Upper lobe of right lung (tissue), 1 donor: ENCODE data around the gene MMP20. TPM values are rescaled to one million over a fixed set of nuclear protein-coding genes. Genes with fewer than 3 reads are reported as not detected.

ENCODE experiments used
- ATAC-seq: fragments of 200-7000 bp; cut with Tn5 transposase; one replicate; pipeline ENCODE4 v1.9.1; 2020; ENCODE audit warnings: mild to moderate bottlenecking, moderate library complexity
- DNase-seq: peaks from one replicate; pipeline ENCODE4 v3.0.0-alpha.2; 2020
- H3K27ac ChIP-seq: fragments of 200-600 bp; one replicate; pipeline ENCODE4 v1.8.0; 2022
- H3K27me3 ChIP-seq: fragments of 200-600 bp; one replicate; pipeline ENCODE4 v1.8.0; 2022; ENCODE audit warnings: mild to moderate bottlenecking
- H3K36me3 ChIP-seq: fragments of 200-600 bp; one replicate; pipeline ENCODE4 v1.8.0; 2022
- H3K4me1 ChIP-seq: fragments of 200-600 bp; one replicate; pipeline ENCODE4 v1.8.0; 2022
- H3K4me3 ChIP-seq: fragments of 200-600 bp; one replicate; pipeline ENCODE4 v1.8.0; 2022; ENCODE audit warnings: mild to moderate bottlenecking
- H3K9me3 ChIP-seq: fragments of 200-600 bp; one replicate; pipeline ENCODE4 v1.8.0; 2022
- intact Hi-C: fragments of 100-400 bp; cut with DNase I; formaldehyde crosslinking; loops from one replicate; pipeline ENCODE4 v1.11.0; 2022
- total RNA-seq: library from RNA; stranded (reverse); fragmentation: NEBNext Ultra II Directional; extraction: Animal tissue kit (Norgen Biotek cat#: 25700); gene quantifications from one replicate; pipeline ENCODE4 v1.2.1, GENCODE V29; 2021
- TF ChIP-seq, protein P1 (sequence below): fragments of 200-600 bp; IDR thresholded peaks from one replicate; pipeline ENCODE4 v1.8.0; 2022; ENCODE audit warnings: antibody characterized with exemption
- donor health status: DM: no; HTN: yes; CAD: no; lungs with severe emphysema.

The MMP20 gene
- total RNA-seq, 1 donor from 2014 or later, result not detected

DNA sequence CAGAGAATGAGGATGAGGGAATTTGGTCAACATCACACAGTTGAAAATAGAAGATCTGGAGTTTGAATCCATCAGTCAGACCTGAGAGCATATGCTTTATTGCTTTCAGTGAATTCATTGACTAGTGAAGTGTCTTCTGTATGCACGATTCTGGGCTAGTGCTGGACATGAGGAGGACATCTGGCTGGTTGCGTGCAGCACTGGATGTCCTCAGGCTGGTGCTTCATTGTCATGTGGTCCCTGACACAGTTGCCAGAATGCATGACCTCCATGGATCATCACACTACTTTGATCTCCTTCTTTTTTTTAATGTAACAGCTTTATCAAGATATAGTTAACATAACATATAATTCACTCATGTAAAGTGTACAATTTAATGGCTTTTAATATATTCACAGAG is 50.1 kb downstream of the MMP20 start:
- intact Hi-C loops, result no loop called here
- H3K27ac ChIP-seq, result no peak overlapping the region
- H3K9me3 ChIP-seq, result no peaks in the 10 kb centered on the region
- TF ChIP-seq, protein P1, sequence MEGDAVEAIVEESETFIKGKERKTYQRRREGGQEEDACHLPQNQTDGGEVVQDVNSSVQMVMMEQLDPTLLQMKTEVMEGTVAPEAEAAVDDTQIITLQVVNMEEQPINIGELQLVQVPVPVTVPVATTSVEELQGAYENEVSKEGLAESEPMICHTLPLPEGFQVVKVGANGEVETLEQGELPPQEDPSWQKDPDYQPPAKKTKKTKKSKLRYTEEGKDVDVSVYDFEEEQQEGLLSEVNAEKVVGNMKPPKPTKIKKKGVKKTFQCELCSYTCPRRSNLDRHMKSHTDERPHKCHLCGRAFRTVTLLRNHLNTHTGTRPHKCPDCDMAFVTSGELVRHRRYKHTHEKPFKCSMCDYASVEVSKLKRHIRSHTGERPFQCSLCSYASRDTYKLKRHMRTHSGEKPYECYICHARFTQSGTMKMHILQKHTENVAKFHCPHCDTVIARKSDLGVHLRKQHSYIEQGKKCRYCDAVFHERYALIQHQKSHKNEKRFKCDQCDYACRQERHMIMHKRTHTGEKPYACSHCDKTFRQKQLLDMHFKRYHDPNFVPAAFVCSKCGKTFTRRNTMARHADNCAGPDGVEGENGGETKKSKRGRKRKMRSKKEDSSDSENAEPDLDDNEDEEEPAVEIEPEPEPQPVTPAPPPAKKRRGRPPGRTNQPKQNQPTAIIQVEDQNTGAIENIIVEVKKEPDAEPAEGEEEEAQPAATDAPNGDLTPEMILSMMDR, result no peak
- H3K4me3 ChIP-seq, result no peak overlapping the region
- H3K27me3 ChIP-seq, result no peaks in the 10 kb centered on the region
- ATAC-seq (no peak), DNase-seq (no peak)
- no peaks in the 10 kb centered on the region for H3K36me3 ChIP-seq
- no peaks in the 10 kb centered on the region for H3K4me1 ChIP-seq

DNA sequence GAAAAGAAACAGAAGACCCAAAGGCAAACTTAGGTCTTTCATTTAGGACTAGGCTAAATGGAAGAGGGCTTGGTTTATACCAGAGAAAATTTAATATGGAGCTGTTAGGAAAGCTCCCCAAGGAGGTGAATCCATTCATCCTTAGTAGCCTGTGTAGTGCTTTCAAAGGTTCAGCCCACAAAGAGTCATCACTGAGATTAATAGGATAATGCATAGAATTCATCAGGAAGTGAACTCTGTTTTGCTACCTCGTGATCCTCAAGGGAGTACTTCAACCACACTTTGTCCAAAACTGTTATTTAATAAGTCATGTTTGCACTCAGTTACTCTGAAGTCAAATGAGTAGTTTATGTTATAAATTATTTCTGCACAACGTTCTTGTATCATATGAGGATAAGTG is 51.3 kb downstream of the MMP20 start:
- H3K27ac ChIP-seq, result no peak overlapping the region
- no peaks in the 10 kb centered on the region for H3K9me3 ChIP-seq
- H3K4me3 ChIP-seq, result no peak overlapping the region
- TF ChIP-seq, protein P1, result no peak
- intact Hi-C loops, result no loop called here
- no peak for DNase-seq
- H3K4me1 ChIP-seq, result no peaks in the 10 kb centered on the region
- no peak for ATAC-seq
- H3K27me3 ChIP-seq, result no peaks in the 10 kb centered on the region
- no peaks in the 10 kb centered on the region for H3K36me3 ChIP-seq

DNA sequence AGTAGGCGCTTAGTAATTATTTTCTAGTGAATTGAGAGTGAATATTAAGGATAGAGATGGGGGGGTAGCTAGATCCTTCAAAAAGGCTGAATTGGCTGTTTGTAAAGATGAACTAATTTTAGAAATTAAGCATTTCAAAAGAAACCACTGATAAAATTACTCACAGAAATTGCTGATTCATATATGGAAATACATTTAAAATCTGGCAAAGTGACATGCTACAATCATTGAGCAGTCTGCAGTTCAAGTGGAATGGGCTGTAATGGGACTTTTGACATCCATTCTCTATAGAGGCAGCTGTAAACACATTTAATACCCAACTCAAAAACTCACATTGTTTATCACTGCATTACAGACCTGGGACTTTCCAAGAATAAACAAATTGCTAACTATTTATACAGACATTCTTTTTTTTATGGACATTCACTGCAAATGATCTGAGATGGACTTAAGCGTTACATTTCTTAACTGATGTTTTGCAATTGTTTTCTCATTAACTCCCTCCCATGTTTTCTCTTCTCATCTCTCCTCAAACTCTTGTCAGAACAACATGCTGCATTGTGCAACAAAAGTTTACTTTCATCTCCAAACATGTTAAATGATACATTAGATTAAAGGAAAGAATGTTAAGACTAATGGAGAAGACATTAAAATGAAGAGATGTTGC is 52.4 kb downstream of the MMP20 start:
- intact Hi-C loops, result no loop called here
- H3K4me3 ChIP-seq, result no peak overlapping the region
- no peaks in the 10 kb centered on the region for H3K4me1 ChIP-seq
- TF ChIP-seq, protein P1, result no peak
- ATAC-seq (no peak), DNase-seq (no peak)
- no peak overlapping the region for H3K27ac ChIP-seq
- no peaks in the 10 kb centered on the region for H3K9me3 ChIP-seq
- H3K36me3 ChIP-seq, result no peaks in the 10 kb centered on the region
- no peaks in the 10 kb centered on the region for H3K27me3 ChIP-seq

DNA sequence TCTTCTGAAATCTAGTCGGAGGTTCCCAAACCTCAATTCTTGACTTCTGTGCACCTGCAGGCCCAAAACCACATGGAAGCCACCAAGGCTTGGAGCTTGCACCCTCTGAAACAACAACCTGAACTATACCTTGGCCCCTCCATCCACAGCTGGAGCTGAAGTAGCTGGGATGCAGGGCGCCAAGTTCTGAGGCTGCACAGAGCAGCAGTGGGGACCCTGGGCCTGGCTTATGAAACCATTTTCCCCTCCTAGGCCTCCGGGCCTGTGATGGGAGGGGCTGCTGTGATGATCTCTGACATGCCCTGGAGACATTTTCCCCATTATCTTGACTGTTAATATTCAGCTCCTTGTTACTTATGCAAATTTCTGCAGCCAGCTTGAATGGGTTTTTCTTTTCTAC is 56.3 kb downstream of the MMP20 start:
- Histone ChIP-seq H3K27me3 (no peaks in the 10 kb centered on the region), H3K27ac (no peak overlapping the region), H3K9me3 (no peaks in the 10 kb centered on the region), H3K36me3 (no peaks in the 10 kb centered on the region), H3K4me1 (no peaks in the 10 kb centered on the region), H3K4me3 (no peak overlapping the region)
- ATAC-seq, result no peak
- intact Hi-C loops, result no loop called here
- DNase-seq, result no peak
- TF ChIP-seq, protein P1, result no peak

DNA sequence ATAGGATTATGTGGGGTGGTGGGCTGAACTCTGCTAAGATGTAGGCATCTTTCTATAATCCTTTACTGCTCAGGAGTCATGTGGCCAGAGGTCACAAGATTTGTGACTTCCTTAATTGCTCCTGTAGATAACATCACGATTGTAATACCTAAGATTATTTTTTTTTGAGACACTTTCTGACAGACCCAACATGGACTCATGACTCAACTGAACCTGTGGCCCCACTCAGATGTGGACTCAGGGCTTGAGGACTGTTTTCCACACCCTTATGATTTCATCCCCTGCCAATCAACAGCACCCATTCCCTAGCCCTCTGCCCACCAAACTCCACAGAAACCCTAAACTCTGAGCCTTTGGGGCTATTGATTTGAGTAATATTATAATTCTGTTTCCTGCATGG is 59.0 kb downstream of the MMP20 start:
- Histone ChIP-seq H3K4me3 (no peak overlapping the region), H3K27ac (no peak overlapping the region), H3K4me1 (peaks cover 6% of the 10 kb centered on the region), H3K36me3 (no peaks in the 10 kb centered on the region), H3K9me3 (no peaks in the 10 kb centered on the region), H3K27me3 (no peaks in the 10 kb centered on the region)
- ATAC-seq (no peak), DNase-seq (no peak)
- intact Hi-C loops, result no loop called here
- TF ChIP-seq, protein P1, result no peak

DNA sequence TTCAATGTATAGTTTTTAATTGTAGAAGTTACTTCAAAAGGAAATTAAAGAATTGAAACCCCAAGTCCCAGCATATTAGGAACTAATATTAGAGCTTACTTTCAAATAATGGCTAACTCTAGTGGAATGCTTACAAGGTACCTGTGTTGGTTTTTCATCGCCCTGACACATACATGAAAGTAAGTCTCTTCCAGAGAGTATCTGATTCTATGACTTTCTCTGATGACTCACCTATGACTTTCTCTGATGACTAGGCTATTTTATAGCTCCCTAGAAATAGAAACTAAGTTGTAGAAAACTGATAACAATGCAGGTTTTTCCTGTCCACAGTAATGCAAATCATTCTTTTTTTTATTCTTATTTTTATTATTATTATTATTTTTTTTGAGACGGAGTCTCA is 61.0 kb downstream of the MMP20 start:
- Histone ChIP-seq H3K36me3 (no peaks in the 10 kb centered on the region), H3K9me3 (no peaks in the 10 kb centered on the region), H3K4me3 (no peak overlapping the region), H3K27ac (no peak overlapping the region), H3K4me1 (peaks cover 16% of the 10 kb centered on the region), H3K27me3 (no peaks in the 10 kb centered on the region)
- TF ChIP-seq, protein P1, result no peak
- ATAC-seq (no peak), DNase-seq (no peak)
- intact Hi-C loops, result no loop called here
